ENCODE measurements around the gene NBR1. TPM values are rescaled to one million over a fixed set of nuclear protein-coding genes. Genes with fewer than 3 reads are reported as not detected.
A peak's percentile ranks its signal among the peaks of the same experiment; 100 is the strongest.

Gene NBR1
- total and polyA plus RNA-seq, 2 of the 4 experiments (the other 2 are of a cell fraction): 52.4 to 132 TPM

DNA sequence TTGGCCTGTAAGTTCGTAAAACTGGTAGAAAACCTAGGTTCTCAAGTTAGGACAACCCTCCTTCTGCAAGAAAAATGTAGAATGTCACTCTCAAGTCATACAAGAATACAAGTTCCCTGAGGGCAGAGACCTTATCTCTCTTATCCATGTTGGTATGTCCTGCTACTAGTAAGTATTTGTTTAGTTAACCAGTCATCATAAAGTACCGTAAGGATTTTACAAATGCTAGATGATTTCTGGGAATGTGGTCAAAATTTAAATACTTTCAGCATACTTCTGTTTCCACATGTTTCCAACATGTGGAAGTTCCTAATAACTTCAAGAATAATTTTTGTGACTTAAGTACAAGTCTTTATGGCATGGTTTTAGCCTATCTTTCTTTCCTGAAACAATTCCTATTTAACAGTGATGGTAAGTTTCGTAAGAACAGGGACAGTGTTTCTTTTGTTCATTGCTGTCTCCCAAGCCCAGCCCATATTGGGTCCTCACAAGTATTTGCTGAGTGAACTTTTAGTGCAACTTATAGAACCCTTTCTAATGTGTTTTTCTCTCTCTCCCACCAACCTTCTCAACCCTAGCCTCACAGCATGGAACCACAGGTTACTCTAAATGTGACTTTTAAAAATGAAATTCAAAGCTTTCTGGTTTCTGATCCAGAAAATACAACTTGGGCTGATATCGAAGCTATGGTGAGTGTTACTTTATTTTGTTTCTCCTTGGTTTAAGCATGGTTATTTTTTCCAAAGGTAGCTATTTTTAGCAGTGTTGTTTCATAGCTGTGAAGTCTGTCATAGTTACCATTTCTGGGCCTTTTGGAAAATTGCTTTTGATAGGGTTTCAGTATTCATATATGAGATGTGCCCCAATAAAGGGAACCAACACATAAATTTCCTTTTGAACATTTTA lies 4.5 kb downstream of the NBR1 start:
- Histone ChIP-seq H3K27me3 (ENCODE audit: control insufficient read depth, insufficient read depth, low read length) (no peaks in the 10 kb centered on the region), H4K20me1 (ENCODE audit: insufficient read depth, low read length) (peaks cover 11% of the 10 kb centered on the region; the same call in 1 of the 2 replicates), H4K91ac (ENCODE audit: insufficient read depth, low read depth, low read length) (peak overlapping the region; percentile 27; the same call in 1 of the 2 replicates), H2AFZ (replicated peaks; ENCODE audit: low read length, poor library complexity) (no peak overlapping the region), H3K4me2 (ENCODE audit: low read depth, low read length) (peak overlapping the region; percentile 50; the same call in 1 of the 2 replicates), H4K8ac (ENCODE audit: low read depth in 2 of 2, low read length in 2 of 2) (peak overlapping the region in 1 of 2 experiments; percentile 46; a peak in 2 of 4 replicates), H2AK5ac (ENCODE audit: low read depth, low read length) (peak overlapping the region; percentile 47; the same call in 1 of the 2 replicates), H3K9me3 (ENCODE audit: control insufficient read depth, insufficient read depth, low read length) (no peaks in the 10 kb centered on the region), H3K4me1 (ENCODE audit: control insufficient read depth, insufficient read depth, low read length) (peaks cover 2% of the 10 kb centered on the region; the same call in 1 of the 2 replicates), H3K79me1 (ENCODE audit: low read depth in 1 of 2, low read length in 2 of 2) (peaks cover 12 to 47% of the 10 kb centered on the region in 2 experiments; a peak in 3 of 4 replicates), H3K18ac (ENCODE audit: low read depth, low read length) (no peak overlapping the region; the same call in 1 of the 2 replicates), H3K9ac (ENCODE audit: low read depth, low read length) (no peak overlapping the region), H3K4me3 (ENCODE audit: insufficient read depth, low read depth, low read length) (no peak overlapping the region), H3K36me3 (ENCODE audit: control insufficient read depth, insufficient read depth, low read length) (peaks cover 24% of the 10 kb centered on the region), H3K56ac (ENCODE audit: extremely low read depth, insufficient read depth, low read length) (no peak overlapping the region), H3K27ac (ENCODE audit: insufficient read depth, low read length) (no peak overlapping the region; the same call in 1 of the 2 replicates), H2BK15ac (ENCODE audit: low read depth, low read length) (peak overlapping the region; percentile 7; the same call in 1 of the 3 replicates), H3K14ac (replicated peaks; ENCODE audit: low read depth, low read length) (peak overlapping the region; percentile 66), H3K23ac (ENCODE audit: low read depth, low read length) (no peak overlapping the region), H4K5ac (ENCODE audit: low read depth, low read length) (no peak overlapping the region), H2AK9ac (replicated peaks; ENCODE audit: low read depth, low read length, poor library complexity) (no peak overlapping the region), H2BK120ac (ENCODE audit: low read depth, low read length) (no peak overlapping the region; the same call in 1 of the 2 replicates), H3K4ac (ENCODE audit: low read depth, low read length) (peak overlapping the region; percentile 41; the same call in 1 of the 2 replicates), H2BK5ac (ENCODE audit: low read depth, low read length, poor library complexity, severe bottlenecking) (peak overlapping the region; percentile 91), H2BK20ac (ENCODE audit: low read depth, low read length) (peak overlapping the region; percentile 67; the same call in 1 of the 2 replicates), H3K9me1 (ENCODE audit: insufficient read depth, low read length) (no peaks in the 10 kb centered on the region)
- DNase-seq: peak; percentile 84
- in situ Hi-C loops (cut with MboI; ENCODE audit: low sequenced_read_pairs) (loop anchor here (25.0 kb wide), 1 partner anchor 312 kb away; the partner anchor contains the start of gene DHX8), intact Hi-C loops (cut with micrococcal nuclease) (no loop called here), dilution Hi-C loops (cut with HindIII; ENCODE audit: low sequenced_read_pairs, unreplicated experiment) (no loop called here)
- ChIA-PET POLR2A (ENCODE audit: unreplicated experiment) (no interaction called here), CTCF (interaction anchor here (1.6 kb wide), 1 partner anchor 151 kb away, joined by 7 read pairs; the partner anchor contains the start of gene RND2)
- TF ChIP-seq RCOR1 (IDR thresholded peaks at IDR 0.05; ENCODE audit: insufficient replicate concordance, low read length) (peak; percentile 14), MXI1 (IDR thresholded peaks at IDR 0.05; ENCODE audit: borderline replicate concordance, low read depth, low read length) (peak; percentile 65; the same call in 1 of the 2 replicates), RFX5 (IDR thresholded peaks at IDR 0.05; ENCODE audit: low read depth, low read length) (no peak)
- no peak for ATAC-seq (ENCODE audit: low read depth)
- 60% methylated on average over 1 of the region's 4 CpGs; no CpG with 5 or more reads in 1 of the 2 experiments for WGBS, 2 experiments (ENCODE audit: extremely low coverage in 2 of 2, insufficient read length in 1 of 2)
- BruUV-seq (replicated peaks): no TSS peak
